HG02763 (cell line): ENCODE results near the gene FAXDC2.

Source experiments
- ATAC-seq: cut with Tn5 transposase; IDR thresholded peaks from one replicate; pipeline ENCODE4 v1.9.1; 2021; ENCODE audit warnings: mild to moderate bottlenecking, moderate library complexity; ENCODE audit not compliant: unreplicated experiment

Gene FAXDC2

GRCh38 chr5:154801083-154801482, 49.3 kb downstream of the FAXDC2 start:
- no peak for ATAC-seq

GRCh38 chr5:154800582-154800981, 49.8 kb downstream of the FAXDC2 start:
- ATAC-seq: no peak

GRCh38 chr5:154797762-154798161, 52.6 kb downstream of the FAXDC2 start:
- ATAC-seq: no peak

- ATAC-seq: no peak
These were observed 55.2 kb downstream of the FAXDC2 start for GRCh38 chr5:154795235-154795596.

DNA sequence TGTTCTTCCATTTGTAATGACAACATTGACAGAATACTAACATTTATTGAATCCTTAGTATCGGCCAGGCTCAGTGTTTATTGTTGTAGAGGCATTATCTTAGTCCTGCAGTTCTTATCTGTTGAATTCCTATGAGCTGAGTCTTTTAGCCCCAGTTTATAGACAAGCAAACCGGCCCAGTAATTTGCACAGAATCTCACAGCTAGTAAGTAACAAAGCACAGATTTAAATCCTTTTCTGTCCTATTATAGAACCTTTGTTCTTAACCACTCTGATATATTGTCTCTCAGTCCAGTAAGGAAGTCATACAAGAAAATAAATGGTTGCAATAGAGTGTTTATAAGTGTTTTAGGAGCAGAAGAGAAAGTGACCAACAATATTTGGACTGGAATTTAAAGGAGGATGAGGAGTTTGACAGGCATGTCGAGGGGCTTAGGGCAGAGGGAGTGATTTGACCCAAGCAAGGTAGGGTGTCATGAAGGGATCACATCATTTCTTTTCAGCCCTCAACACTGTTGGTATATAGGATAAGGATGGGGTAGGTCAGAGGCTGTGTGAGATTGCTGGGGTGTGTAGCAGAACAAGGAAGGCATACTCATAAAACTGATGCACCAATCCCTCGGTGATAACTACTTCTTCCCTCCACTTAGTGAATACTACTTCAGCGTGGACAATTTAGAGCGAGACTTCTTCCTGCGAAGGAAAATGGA, 55.7 kb downstream of the FAXDC2 start:
- ATAC-seq: no peak

DNA sequence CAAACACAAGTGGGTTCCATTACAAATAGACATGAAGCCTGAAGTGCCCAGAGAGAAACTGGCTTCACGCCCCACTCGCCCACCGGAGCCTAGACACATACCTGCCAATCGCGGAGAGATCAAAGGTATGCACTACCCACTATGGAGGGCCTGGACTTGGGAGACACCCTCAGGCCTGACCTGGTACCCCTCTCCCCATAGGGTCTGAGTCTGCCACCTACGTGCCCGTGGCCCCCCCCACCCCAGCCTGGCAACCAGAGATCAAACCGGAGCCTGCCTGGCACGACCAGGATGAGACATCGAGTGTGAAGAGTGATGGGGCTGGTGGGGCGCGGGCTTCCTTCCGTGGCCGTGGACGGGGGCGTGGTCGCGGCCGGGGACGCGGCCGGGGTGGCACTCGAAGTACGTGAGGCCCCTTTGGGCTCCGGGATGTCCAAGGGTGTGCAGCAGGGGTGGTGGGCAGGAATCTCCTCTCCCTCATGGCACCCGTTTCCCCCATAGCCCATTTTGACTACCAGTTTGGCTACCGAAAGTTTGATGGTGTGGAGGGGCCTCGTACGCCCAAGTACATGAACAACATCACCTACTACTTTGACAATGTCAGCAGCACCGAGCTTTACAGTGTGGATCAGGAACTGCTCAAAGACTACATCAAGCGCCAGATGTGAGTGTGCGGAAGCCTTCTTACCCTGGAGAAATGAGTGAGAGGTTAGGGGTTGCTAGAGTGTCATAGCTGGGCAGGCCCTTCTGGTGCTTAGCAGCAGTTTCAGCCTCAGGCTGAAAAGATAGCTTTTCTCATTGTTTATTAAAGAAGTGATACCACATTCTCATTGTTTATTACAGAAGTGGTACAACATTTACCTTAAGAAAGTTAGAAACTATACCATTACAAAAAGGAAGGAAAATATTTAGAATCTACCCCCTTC, 56.5 kb downstream of the FAXDC2 start:
- no peak for ATAC-seq

GRCh38 chr5:154791535-154791934, 58.9 kb downstream of the FAXDC2 start:
- peak; percentile 90 for ATAC-seq

DNA sequence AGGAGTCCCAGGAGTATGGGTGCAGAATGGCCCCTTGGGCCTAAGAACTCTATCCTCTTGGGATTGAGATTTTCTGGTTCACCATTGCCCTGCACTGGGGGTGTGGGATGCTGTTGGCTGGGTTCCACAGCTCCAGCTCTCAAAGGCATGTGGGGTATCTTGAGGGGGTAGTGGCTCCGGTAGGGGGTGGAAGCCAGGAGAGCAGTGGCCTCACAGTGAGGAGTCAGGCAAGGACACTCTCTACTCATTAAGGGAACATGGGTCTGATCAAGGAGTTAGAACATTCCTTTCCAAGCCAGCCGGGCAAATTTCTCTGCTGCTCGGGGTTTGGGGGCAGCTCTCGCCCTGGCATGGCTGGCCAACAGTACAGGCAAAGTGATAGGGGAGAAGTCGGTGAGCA, 62.2 kb downstream of the FAXDC2 start:
- ATAC-seq: no peak

- no peak for ATAC-seq
These were observed 64.0 kb downstream of the FAXDC2 start for GRCh38 chr5:154786414-154786813.

DNA sequence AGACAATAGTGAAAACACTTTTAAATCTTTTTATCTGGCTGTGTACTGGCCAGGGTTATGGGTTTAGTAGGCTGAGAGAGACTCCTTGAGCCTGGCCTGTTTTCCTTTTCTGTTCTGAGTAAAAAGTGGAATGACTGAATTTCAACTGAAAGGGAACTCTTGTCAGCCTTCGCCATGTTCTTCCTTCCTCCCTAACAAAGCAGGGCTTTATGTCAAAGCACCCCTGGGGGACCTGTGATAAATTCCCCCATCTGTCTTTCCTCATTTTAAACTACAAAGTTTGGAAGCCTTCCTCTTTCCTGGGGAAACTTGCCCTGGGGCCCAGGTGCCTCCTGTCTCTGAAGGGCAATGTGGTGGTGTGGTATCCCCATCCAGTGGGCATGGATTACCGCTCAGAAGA, 65.5 kb downstream of the FAXDC2 start:
- ATAC-seq: no peak

- peak; percentile 43 for ATAC-seq
These were observed 66.5 kb downstream of the FAXDC2 start for GRCh38 chr5:154783774-154784460.

- no peak for ATAC-seq
These were observed 67.4 kb downstream of the FAXDC2 start for GRCh38 chr5:154782812-154783592.

DNA sequence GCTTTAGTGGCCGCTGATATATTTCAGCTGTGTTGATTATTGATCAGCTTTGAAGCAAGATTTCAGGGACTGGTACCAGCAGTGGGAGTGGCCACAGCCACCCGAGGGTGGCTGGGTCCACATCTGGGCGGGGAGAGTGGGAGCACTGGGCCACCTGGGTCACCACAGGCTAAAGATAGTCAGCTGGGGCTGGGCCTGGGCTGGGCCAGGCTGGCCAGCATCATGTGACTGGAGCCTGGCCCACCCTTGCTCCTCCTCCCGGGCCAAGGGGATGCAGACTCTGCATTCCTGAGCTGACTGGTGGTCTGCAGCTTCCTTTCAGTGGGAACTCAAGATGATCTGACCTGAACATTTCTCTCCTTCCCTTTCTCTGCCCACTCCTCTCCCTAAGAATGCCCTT, 68.1 kb downstream of the FAXDC2 start:
- ATAC-seq: peak; percentile 32

- no peak for ATAC-seq
These were observed 70.3 kb downstream of the FAXDC2 start for GRCh38 chr5:154780128-154780527.

GRCh38 chr5:154779105-154779504, 71.3 kb downstream of the FAXDC2 start:
- ATAC-seq: no peak

DNA sequence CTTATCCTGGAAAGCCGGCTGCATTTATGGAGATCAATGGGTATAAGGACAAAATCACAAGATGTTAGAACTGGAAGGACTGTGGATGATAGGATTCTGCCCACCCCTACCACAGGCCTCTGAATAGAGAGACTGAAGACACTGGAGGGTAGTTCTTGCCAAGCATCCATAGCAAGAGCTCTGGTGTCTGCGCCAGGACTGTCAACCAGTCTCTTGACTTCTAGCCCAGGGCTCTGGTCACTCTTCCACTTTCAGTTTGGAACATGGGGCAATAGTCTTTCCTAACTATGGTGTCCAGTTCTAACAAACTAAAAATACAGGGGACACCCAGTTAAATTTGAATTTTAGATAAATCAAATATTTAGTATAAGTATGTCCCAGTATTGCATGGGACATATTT, 71.9 kb downstream of the FAXDC2 start:
- ATAC-seq: no peak

DNA sequence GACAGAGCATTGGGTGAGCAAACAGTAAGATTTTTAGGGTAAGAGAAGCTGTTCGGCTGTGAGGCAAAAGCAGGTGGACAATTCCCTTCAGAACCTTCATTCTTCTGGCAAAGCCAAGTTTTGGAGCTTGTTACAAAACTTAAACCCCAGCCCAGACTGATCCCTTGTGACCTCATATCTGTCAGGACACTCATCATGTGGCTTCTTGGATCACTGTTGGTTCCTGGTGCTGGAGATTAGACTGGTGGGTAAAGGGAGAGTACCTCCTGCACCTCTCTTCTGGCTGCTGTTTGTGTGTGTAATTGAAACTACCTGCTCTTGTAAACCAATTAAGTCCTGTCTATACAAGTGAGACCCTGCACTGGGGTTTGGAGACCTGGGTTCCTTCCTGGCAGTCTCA, 74.2 kb downstream of the FAXDC2 start:
- no peak for ATAC-seq

GRCh38 chr5:154773326-154773725, 77.1 kb downstream of the FAXDC2 start:
- ATAC-seq: no peak

DNA sequence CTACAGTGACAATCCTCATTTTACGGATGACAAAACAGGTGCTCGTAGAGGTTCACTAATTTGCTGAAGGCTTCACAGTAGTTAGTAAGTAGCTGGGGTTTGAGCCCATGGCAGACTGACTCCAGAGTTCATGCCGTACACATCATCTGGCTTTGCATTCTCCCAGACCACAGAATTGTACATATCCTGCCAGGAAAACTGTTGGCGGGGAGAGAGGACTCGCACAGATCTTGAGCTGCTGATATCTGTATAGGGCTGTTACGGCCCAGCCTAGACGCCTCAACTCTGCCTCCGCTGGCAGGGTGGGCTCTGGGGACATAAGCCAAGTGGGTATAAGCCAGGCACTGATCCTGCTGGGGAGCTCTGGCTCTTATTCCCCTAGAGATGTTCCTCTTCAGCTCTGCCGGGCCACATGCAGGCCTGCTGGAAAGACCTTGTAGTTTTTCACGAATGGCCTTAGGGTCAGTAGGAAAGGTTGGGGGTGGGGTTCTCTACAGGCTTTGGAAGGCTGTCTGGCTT, 79.0 kb downstream of the FAXDC2 start:
- ATAC-seq: no peak

DNA sequence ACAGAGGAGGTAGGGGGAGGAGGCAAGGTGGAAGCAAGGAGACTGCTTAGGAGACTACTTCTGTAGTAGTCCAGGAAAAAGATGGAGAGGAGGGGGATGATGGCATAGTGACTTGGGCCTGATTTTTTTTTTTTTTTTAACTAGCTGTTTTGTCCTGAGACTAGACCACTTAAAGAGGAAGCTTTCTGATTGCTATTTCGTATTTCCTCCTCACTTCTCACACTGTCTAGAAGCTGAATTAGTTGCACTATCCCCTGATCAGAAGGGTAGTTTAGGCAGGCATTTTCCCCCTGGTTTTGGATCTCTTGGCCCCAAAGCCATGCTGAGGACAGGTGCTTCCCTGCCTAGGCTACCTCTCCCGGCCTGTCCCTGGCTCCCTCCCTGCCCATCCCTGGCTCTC, 80.3 kb downstream of the FAXDC2 start:
- no peak for ATAC-seq
